Metanephros (tissue), 1 donor: ENCODE results near the gene PRDM16. TPM values are rescaled to one million over a fixed set of nuclear protein-coding genes. Genes with fewer than 3 reads are reported as not detected.

Source experiments
- total RNA-seq: library from RNA; depleted of rRNA; stranded (reverse); fragments of >200 nt; gene quantifications from one replicate; pipeline ENCODE4 v1.2.3, GENCODE V29; 2014

PRDM16 gene
- total RNA-seq, result 10.2 TPM

GRCh38 chr1:3068564-3069431 is at the start of gene PRDM16:
Gene PRDM16, plus strand, starts transcription at chr1:3069203. Its CDS starts 57 bp downstream, at chr1:3069260.

GRCh38 chr1:3021233-3021671 is 47.8 kb upstream of the PRDM16 start, which contains the start of gene ACTRT2:
Gene ACTRT2, plus strand, starts transcription at chr1:3021467. Its CDS starts 220 bp downstream, at chr1:3021687.

GRCh38 chr1:3453891-3454810 is 385.1 kb downstream of the PRDM16 start, which contains the start of gene ARHGEF16:
Gene ARHGEF16, plus strand, starts transcription at chr1:3454665. Its CDS starts 8,420 bp downstream, at chr1:3463085.

Other genes starting within 250 kb of the PRDM16 start
- not detected for gene ACTRT2, start 47.7 kb upstream of the PRDM16 start, total RNA-seq